OCI-LY3 (cell line): ENCODE data around the gene FBXO38.

Experiments
- H2AFZ ChIP-seq: fragments of 200-600, 300-600 bp; shearing (Covaris generic); 2 replicates; pipeline ENCODE4 v1.6.0; 2014; ENCODE audit warnings: antibody characterized with exemption, low read depth, low read length
- H3K27ac ChIP-seq: fragments of 200-600, 300-600 bp; sonication (generic); 2 replicates; pipeline ENCODE4 v1.5.1; 2014; ENCODE audit warnings: mild to moderate bottlenecking, low read length, moderate library complexity, mixed read lengths
- H3K27me3 ChIP-seq: fragments of 200-600, 300-600 bp; sonication (generic); 2 replicates; pipeline ENCODE4 v1.6.1; 2014; ENCODE audit warnings: low read depth, low read length, mixed read lengths
- H3K36me3 ChIP-seq: fragments of 200-600, 300-600 bp; sonication (generic); replicated peaks from 2 replicates; pipeline ENCODE3; 2014; ENCODE audit warnings: low read depth, low read length, mixed read lengths
- H3K4me1 ChIP-seq: fragments of 300-600, 200-600 bp; sonication (generic); 2 replicates; pipeline ENCODE4 v1.6.1; 2014; ENCODE audit warnings: low read length, mixed read lengths
- H3K4me2 ChIP-seq: fragments of 200-600, 300-600 bp; sonication (generic); 2 replicates; pipeline ENCODE4 v1.6.1; 2014; ENCODE audit warnings: low read length, mixed read lengths
- H3K4me3 ChIP-seq: fragments of 300-600, 200-600 bp; sonication (generic); 2 replicates; pipeline ENCODE4 v1.5.1; 2014; ENCODE audit warnings: antibody characterized with exemption, mild to moderate bottlenecking, low read length, moderate library complexity
- H3K79me2 ChIP-seq: fragments of 300-600, 200-600 bp; shearing (Covaris generic); 2 replicates; pipeline ENCODE4 v1.6.1; 2014; ENCODE audit warnings: mild to moderate bottlenecking, low read length, mixed read lengths
- H3K9ac ChIP-seq: fragments of 300-600, 200-600 bp; shearing (Covaris generic); 2 replicates; pipeline ENCODE4 v1.6.0; 2014; ENCODE audit warnings: mild to moderate bottlenecking, low read length, moderate library complexity
- H3K9me3 ChIP-seq: fragments of 200-600, 300-600 bp; shearing (Covaris generic); 2 replicates; pipeline ENCODE4 v1.6.1; 2014; ENCODE audit warnings: low read length, mixed read lengths; ENCODE audit not compliant: insufficient read depth
- H4K20me1 ChIP-seq: fragments of 200-600, 300-600 bp; sonication (generic); 2 replicates; pipeline ENCODE4 v1.6.1; 2016; ENCODE audit warnings: low read length, mixed read lengths; ENCODE audit not compliant: insufficient read depth
- EZH2phosphoT487 ChIP-seq: fragments of 200-600 bp; shearing (Covaris generic); IDR thresholded peaks from 2 replicates; pipeline ENCODE4 v1.6.1; 2018; ENCODE audit warnings: antibody characterized with exemption, mixed run types, low read depth
- TF ChIP-seq, protein P1 (sequence below): fragments of 200-600, 300-600 bp; sonication (generic); IDR thresholded peaks from 2 replicates; pipeline ENCODE4 v1.5.1; 2014; ENCODE audit warnings: antibody characterized with exemption, low read length, low read depth

Gene FBXO38

DNA sequence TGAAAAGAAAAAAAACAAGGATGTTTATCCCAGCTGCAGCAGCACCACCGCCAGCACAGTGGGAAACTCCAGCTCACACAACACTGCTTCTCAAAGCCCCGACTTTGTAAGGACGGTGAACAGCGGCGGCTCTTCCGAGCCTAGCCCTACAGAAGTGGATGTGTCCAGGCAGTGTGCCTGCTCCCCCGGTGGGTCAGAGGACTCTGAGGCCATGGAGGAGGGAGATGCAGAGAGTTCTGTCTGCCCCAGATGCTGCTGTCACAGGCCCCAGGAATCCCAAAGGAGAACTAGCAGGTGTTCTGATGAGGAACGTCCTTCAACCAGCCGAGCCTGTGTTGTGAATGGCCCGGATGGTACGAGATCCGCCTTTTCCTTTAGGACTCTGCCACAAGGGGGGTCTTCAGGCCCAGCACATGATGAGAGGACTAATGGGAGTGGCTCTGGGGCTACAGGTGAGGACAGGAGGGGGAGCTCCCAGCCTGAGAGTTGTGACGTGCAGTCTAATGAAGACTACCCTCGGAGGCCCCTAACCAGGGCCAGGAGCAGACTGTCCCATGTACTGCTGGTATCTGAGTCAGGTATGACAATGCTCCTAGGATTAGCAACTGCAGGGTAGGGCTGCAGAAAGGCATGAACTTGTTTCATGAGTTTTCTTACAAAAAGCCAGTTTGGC is 43.7 kb downstream of the FBXO38 start:
- Histone ChIP-seq H3K4me2 (no peak overlapping the region), H2AFZ (no peak overlapping the region), H3K4me3 (no peak overlapping the region), H3K4me1 (no peaks in the 10 kb centered on the region), H3K79me2 (no peaks in the 10 kb centered on the region), H3K9me3 (no peaks in the 10 kb centered on the region), H3K27ac (no peak overlapping the region), H3K9ac (no peak overlapping the region), H4K20me1 (no peaks in the 10 kb centered on the region), H3K36me3 (peaks cover 24% of the 10 kb centered on the region), H3K27me3 (no peaks in the 10 kb centered on the region)
- TF ChIP-seq, protein P1, sequence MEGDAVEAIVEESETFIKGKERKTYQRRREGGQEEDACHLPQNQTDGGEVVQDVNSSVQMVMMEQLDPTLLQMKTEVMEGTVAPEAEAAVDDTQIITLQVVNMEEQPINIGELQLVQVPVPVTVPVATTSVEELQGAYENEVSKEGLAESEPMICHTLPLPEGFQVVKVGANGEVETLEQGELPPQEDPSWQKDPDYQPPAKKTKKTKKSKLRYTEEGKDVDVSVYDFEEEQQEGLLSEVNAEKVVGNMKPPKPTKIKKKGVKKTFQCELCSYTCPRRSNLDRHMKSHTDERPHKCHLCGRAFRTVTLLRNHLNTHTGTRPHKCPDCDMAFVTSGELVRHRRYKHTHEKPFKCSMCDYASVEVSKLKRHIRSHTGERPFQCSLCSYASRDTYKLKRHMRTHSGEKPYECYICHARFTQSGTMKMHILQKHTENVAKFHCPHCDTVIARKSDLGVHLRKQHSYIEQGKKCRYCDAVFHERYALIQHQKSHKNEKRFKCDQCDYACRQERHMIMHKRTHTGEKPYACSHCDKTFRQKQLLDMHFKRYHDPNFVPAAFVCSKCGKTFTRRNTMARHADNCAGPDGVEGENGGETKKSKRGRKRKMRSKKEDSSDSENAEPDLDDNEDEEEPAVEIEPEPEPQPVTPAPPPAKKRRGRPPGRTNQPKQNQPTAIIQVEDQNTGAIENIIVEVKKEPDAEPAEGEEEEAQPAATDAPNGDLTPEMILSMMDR = no peak
- TF ChIP-seq EZH2phosphoT487 = no peak

DNA sequence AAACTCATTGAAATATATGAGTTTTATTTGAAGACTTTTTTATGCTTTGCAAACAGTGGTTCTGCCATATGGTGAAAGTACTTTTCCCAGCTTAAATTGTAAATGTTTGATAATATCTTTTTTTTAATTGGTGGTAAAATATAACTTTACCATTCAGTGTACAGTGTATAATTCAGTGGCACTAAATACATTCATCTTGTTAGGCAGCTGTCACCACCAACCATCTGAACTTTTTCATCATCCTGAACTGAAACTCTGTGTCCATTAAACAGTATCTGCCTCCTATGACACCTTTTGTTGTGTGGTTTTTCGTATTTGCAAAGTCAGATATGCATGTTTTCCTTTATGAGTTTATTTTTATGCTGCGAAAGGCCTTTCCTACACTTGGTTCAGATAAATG is 45.1 kb downstream of the FBXO38 start:
- Histone ChIP-seq H3K27me3 (no peaks in the 10 kb centered on the region), H3K9me3 (no peaks in the 10 kb centered on the region), H3K4me1 (no peaks in the 10 kb centered on the region), H3K4me2 (no peak overlapping the region), H3K36me3 (peaks cover 28% of the 10 kb centered on the region), H2AFZ (no peak overlapping the region), H3K4me3 (no peak overlapping the region), H4K20me1 (no peaks in the 10 kb centered on the region), H3K9ac (no peak overlapping the region), H3K27ac (no peak overlapping the region), H3K79me2 (no peaks in the 10 kb centered on the region)
- TF ChIP-seq, protein P1 = no peak
- TF ChIP-seq EZH2phosphoT487 = no peak

DNA sequence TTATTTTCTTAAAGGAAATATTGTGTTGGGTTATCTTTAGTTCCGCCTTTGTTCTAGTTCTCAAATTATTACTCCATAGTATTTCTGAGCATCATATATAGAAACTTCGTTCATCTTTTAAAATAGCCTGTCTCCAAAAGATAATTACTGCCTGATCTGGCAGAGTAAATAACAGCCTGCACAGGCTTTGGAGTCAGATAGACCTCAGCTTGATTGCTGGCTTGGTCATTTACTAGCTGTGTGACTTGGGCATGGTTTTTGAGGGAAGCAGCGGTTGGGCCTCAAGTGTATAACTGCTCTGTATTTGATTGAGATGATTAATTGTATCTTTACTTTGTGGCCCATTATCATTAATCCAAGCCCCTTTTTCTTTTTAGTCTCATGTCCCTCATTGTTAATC is 50.1 kb downstream of the FBXO38 start:
- peaks cover 7% of the 10 kb centered on the region for H3K36me3 ChIP-seq
- no peak overlapping the region for H3K4me3 ChIP-seq
- H3K4me2 ChIP-seq = no peak overlapping the region
- no peaks in the 10 kb centered on the region for H4K20me1 ChIP-seq
- no peak overlapping the region for H3K27ac ChIP-seq
- no peak overlapping the region for H2AFZ ChIP-seq
- H3K9me3 ChIP-seq = no peaks in the 10 kb centered on the region
- H3K79me2 ChIP-seq = no peaks in the 10 kb centered on the region
- H3K27me3 ChIP-seq = no peaks in the 10 kb centered on the region
- H3K4me1 ChIP-seq = no peaks in the 10 kb centered on the region
- no peak for TF ChIP-seq EZH2phosphoT487
- TF ChIP-seq, protein P1 = no peak
- H3K9ac ChIP-seq = no peak overlapping the region

DNA sequence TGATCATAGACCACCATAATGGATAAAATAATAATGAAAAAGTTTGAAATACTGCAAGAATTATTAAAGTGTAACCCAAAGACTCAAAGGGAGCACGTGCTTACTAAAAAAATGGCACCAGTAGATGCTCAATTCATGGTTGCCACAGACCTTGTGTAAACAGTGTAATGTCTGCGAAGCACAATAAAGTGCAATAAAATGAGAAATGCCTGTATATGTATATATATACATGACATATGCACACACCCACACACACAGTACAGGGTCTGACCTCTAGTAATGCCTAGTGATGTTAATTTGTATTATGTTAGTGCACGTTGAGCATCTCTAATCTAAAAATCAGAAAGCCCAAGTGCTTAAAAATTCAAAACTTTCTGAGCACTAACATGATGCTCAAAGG is 52.3 kb downstream of the FBXO38 start:
- Histone ChIP-seq H3K27me3 (no peaks in the 10 kb centered on the region), H4K20me1 (no peaks in the 10 kb centered on the region)

More for the DNA sequence above, 52.3 kb downstream of the FBXO38 start:
- H3K27ac ChIP-seq = no peak overlapping the region
- H3K9me3 ChIP-seq = no peaks in the 10 kb centered on the region
- no peaks in the 10 kb centered on the region for H3K4me1 ChIP-seq
- peaks cover 12% of the 10 kb centered on the region for H3K36me3 ChIP-seq
- no peak overlapping the region for H3K9ac ChIP-seq
- TF ChIP-seq EZH2phosphoT487 = no peak
- TF ChIP-seq, protein P1 = no peak
- H3K79me2 ChIP-seq = no peaks in the 10 kb centered on the region
- no peak overlapping the region for H3K4me3 ChIP-seq
- H2AFZ ChIP-seq = no peak overlapping the region
- no peak overlapping the region for H3K4me2 ChIP-seq
